ENCODE measurements around the gene SEC62. TPM values are rescaled to one million over a fixed set of nuclear protein-coding genes. Genes with fewer than 3 reads are reported as not detected.
A peak's percentile ranks its signal among the peaks of the same experiment; 100 is the strongest.

The SEC62 gene
- total RNA-seq, 1 donor from 2014 or later, result 20.5 TPM

- H3K4me3 ChIP-seq, result no peak overlapping the region
- DNase-seq (ENCODE audit: low spot score in 2 of 2), result no peak
- no peaks in the 10 kb centered on the region for H3K9me3 ChIP-seq
- H3K27me3 ChIP-seq, result no peaks in the 10 kb centered on the region
- TF ChIP-seq CTCF (IDR thresholded peaks at IDR 0.05), result no peak
- H3K36me3 ChIP-seq, result peaks cover 0 to 19% of the 10 kb centered on the region in 2 donors
- H3K27ac ChIP-seq, result no peak overlapping the region
- intact Hi-C loops (cut with DNase I), result no loop called here
- H3K4me1 ChIP-seq, result no peaks in the 10 kb centered on the region
Measured at GRCh38 chr3:169999433-169999832, 32.8 kb downstream of the SEC62 start.

GRCh38 chr3:170000051-170000450 lies 33.4 kb downstream of the SEC62 start:
- no peaks in the 10 kb centered on the region for H3K9me3 ChIP-seq
- no peaks in the 10 kb centered on the region for H3K27me3 ChIP-seq
- H3K36me3 ChIP-seq, result peaks cover 0 to 17% of the 10 kb centered on the region in 2 donors
- intact Hi-C loops (cut with DNase I), result no loop called here
- H3K27ac ChIP-seq, result no peak overlapping the region
- DNase-seq (ENCODE audit: low spot score in 2 of 2), result no peak
- H3K4me3 ChIP-seq, result no peak overlapping the region
- no peak for TF ChIP-seq CTCF (IDR thresholded peaks at IDR 0.05)
- no peaks in the 10 kb centered on the region for H3K4me1 ChIP-seq

GRCh38 chr3:170002231-170002630 lies 35.6 kb downstream of the SEC62 start:
- Histone ChIP-seq H3K4me1 (no peaks in the 10 kb centered on the region), H3K36me3 (no peaks in the 10 kb centered on the region), H3K4me3 (peak overlapping the region in 1 of 2 donors; percentile 12), H3K9me3 (no peaks in the 10 kb centered on the region), H3K27me3 (no peaks in the 10 kb centered on the region), H3K27ac (no peak overlapping the region)
- intact Hi-C loops (cut with DNase I), result no loop called here
- TF ChIP-seq CTCF (IDR thresholded peaks at IDR 0.05), result no peak
- no peak for DNase-seq (ENCODE audit: low spot score in 2 of 2)

- H3K4me3 ChIP-seq, result peak overlapping the region in 1 of 2 donors; percentile 12
Measured at GRCh38 chr3:170002879-170003278, 36.3 kb downstream of the SEC62 start.

GRCh38 chr3:170003881-170004356 lies 37.3 kb downstream of the SEC62 start:
- H3K27ac ChIP-seq, result no peak overlapping the region

More at GRCh38 chr3:170002879-170003278, 36.3 kb downstream of the SEC62 start:
- Histone ChIP-seq H3K27ac (no peak overlapping the region), H3K4me1 (no peaks in the 10 kb centered on the region), H3K36me3 (no peaks in the 10 kb centered on the region), H3K27me3 (no peaks in the 10 kb centered on the region), H3K9me3 (no peaks in the 10 kb centered on the region)
- intact Hi-C loops (cut with DNase I), result no loop called here
- no peak for DNase-seq (ENCODE audit: low spot score in 2 of 2)
- no peak for TF ChIP-seq CTCF (IDR thresholded peaks at IDR 0.05)

More at GRCh38 chr3:170003881-170004356, 37.3 kb downstream of the SEC62 start:
- H3K9me3 ChIP-seq, result no peaks in the 10 kb centered on the region
- no peak overlapping the region for H3K4me3 ChIP-seq
- H3K36me3 ChIP-seq, result no peaks in the 10 kb centered on the region
- intact Hi-C loops (cut with DNase I), result no loop called here
- DNase-seq (ENCODE audit: low spot score in 2 of 2), result no peak
- no peaks in the 10 kb centered on the region for H3K27me3 ChIP-seq
- no peaks in the 10 kb centered on the region for H3K4me1 ChIP-seq
- TF ChIP-seq CTCF (IDR thresholded peaks at IDR 0.05), result no peak

All from ascending aorta (tissue), 2 donors.